ENCODE results near the gene HOMER1. TPM values are rescaled to one million over a fixed set of nuclear protein-coding genes. Genes with fewer than 3 reads are reported as not detected.

HOMER1 gene, protein sequence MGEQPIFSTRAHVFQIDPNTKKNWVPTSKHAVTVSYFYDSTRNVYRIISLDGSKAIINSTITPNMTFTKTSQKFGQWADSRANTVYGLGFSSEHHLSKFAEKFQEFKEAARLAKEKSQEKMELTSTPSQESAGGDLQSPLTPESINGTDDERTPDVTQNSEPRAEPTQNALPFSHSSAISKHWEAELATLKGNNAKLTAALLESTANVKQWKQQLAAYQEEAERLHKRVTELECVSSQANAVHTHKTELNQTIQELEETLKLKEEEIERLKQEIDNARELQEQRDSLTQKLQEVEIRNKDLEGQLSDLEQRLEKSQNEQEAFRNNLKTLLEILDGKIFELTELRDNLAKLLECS
- total RNA-seq: 1 to 10 TPM; 7.3 to 9.7 TPM

DNA sequence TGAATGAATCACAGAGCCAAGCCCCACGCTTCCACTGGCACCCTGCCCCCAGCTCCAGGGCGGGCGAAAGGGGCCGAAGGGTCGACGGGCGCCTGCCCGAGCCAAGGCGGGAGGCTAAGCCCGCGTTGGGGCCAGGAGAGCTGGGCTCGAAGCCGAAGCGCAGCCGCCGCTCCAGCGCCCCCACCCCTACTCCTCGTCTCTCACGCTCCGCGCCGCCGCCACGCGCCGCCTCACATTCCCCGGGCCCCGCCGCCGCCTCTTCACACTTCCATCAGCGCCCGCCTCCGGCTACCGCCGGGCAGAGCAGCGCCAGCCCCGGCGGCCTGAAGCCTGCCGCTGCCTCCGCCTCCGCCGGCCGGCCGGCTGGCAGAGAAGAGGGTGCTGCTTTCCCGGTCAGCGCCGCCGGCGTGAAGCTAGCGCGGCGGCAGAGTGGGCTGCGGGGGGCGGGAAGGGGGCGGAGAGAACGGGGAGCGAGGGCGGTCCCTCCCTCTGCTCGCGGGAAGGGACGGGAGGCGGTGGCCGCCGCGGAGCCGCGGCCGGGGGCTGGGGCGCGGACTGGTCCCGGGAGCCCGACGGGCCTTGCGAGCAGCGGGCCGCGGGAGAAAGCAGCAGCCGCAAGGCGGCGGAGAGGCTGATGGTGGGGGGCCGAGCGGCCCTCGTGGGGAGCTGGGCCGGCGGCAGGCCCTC lies at the start of gene HOMER1:
HOMER1 (minus strand) TSS at position 431 of the 687 bp plus-strand sequence. CDS start 1,360 bp downstream, outside the sequence.
- Mint-ChIP-seq H3K4me3 (peak within 1 kb of the TSS; percentile 93 to 97), H3K4me1 (ENCODE audit: low read depth) (peaks cover 60% of the 10 kb centered on the region), H3K27me3 (ENCODE audit: low read depth) (peaks cover 17% of the 10 kb centered on the region), H3K36me3 (ENCODE audit: insufficient read depth in 2 of 2) (peaks cover 0 to 5% of the 10 kb centered on the region in 2 donors), H3K9me3 (no peaks in the 10 kb centered on the region), H3K27ac (peak within 1 kb of the TSS; percentile 73)
- peak; percentile 80 to 81 for DNase-seq
- ATAC-seq (replicated peaks in 1 of 2): peak; percentile 71 to 73

DNA sequence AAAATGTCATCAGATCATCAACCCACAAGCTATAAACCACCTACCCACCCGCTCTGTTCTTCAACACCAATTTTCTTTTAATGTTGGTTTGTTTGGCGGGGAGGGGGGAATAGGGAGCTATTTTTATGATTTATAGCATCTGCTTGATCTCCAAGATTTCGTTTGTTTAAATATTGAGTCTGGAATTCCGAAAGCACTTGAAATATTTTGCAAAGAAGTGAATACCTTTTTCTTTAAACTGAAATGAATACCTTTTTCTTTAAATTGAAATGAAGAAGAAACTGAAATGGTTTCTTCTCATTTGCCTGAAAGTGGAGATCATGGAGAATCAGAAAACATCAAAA lies 49.3 kb upstream of the HOMER1 start:
- DNase-seq (no peak), ATAC-seq (replicated peaks in 1 of 2) (no peak)
- peaks cover 57% of the 10 kb centered on the region for H3K4me1 Mint-ChIP-seq (ENCODE audit: low read depth)
- peaks cover 5 to 8% of the 10 kb centered on the region in 2 donors for H3K9me3 Mint-ChIP-seq
- H3K36me3 Mint-ChIP-seq (ENCODE audit: insufficient read depth in 2 of 2): peaks cover 9% of the 10 kb centered on the region in 2 donors
- peaks cover 7% of the 10 kb centered on the region for H3K27me3 Mint-ChIP-seq (ENCODE audit: low read depth)
- H3K4me3 Mint-ChIP-seq: peak overlapping the region in 1 of 2 donors; percentile 70
- H3K27ac Mint-ChIP-seq: peak overlapping the region; percentile 95

DNA sequence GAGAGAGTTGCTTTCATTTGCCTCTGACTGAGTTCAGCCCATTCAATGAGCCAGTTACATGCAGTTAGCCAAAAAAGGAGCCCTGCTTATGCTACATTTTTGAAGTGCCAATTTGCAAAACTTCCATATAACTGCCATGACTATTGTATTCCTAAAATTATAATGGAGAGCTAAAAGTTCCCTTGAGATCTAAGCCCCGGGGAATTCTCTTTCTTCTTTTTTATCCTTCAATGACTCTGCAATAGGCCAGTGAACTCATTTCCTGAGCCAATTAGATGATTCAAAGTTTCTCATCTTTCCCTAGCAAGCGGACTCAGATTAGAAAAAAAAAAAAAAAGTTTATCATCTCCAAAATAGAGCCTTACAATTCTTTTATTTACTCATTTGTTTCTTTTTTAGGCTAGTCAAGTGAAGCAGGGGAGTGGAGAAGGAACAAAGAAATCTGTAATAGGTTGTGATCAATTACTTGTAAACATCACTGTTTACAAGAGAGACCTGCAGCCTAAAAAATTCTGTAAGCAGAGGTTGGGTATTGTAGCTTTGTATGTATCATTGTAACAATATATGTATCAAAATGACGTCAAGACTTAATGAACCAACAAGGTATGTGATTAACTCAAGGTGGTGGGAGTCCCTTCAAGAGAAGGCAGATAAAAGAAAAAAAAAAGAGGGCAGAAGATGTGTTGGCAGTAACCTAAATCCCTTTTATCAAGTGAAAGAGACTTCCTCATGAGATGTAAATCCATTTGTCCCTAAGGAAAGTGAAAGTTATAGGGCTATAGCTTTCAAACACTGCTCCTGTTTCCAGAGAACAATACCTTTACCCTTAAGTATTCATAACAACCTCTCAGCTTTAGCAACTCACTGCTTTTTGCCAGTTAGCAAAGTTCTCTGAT lies 48.7 kb upstream of the HOMER1 start:
- Mint-ChIP-seq H3K9me3 (peaks cover 5 to 8% of the 10 kb centered on the region in 2 donors), H3K4me3 (peak overlapping the region; percentile 23 to 70), H3K27ac (peak overlapping the region; percentile 95), H3K27me3 (ENCODE audit: low read depth) (peaks cover 7% of the 10 kb centered on the region), H3K4me1 (ENCODE audit: low read depth) (peaks cover 57% of the 10 kb centered on the region), H3K36me3 (ENCODE audit: insufficient read depth in 2 of 2) (peaks cover 9% of the 10 kb centered on the region in 2 donors)
- DNase-seq (no peak), ATAC-seq (replicated peaks in 1 of 2) (peak; percentile 8 to 17)

DNA sequence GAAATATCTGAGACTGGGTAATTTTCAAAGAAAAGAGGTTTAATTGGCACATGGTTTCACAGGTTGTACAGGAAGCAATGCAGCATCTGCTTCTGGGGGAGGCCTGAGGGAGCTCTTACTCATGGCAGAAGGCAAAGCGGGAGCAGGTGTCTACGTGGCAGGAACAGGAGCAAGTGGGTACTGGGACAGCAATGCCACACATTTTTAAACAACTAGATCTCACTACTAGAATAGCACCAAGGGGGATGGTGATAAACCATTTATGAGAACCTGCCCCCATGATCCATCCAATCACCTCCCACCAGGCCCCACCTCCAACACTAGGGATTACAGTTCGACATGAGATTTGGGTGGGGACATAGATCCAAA lies 47.6 kb upstream of the HOMER1 start:
- peaks cover 7% of the 10 kb centered on the region for H3K27me3 Mint-ChIP-seq (ENCODE audit: low read depth)
- peaks cover 9% of the 10 kb centered on the region in 2 donors for H3K36me3 Mint-ChIP-seq (ENCODE audit: insufficient read depth in 2 of 2)
- ATAC-seq (replicated peaks in 1 of 2) (peak; percentile 75), DNase-seq (peak; percentile 48 to 49)
- H3K27ac Mint-ChIP-seq: peak overlapping the region; percentile 100
- H3K4me3 Mint-ChIP-seq: peak overlapping the region; percentile 68 to 86
- peaks cover 62% of the 10 kb centered on the region for H3K4me1 Mint-ChIP-seq (ENCODE audit: low read depth)
- peaks cover 5 to 8% of the 10 kb centered on the region in 2 donors for H3K9me3 Mint-ChIP-seq

DNA sequence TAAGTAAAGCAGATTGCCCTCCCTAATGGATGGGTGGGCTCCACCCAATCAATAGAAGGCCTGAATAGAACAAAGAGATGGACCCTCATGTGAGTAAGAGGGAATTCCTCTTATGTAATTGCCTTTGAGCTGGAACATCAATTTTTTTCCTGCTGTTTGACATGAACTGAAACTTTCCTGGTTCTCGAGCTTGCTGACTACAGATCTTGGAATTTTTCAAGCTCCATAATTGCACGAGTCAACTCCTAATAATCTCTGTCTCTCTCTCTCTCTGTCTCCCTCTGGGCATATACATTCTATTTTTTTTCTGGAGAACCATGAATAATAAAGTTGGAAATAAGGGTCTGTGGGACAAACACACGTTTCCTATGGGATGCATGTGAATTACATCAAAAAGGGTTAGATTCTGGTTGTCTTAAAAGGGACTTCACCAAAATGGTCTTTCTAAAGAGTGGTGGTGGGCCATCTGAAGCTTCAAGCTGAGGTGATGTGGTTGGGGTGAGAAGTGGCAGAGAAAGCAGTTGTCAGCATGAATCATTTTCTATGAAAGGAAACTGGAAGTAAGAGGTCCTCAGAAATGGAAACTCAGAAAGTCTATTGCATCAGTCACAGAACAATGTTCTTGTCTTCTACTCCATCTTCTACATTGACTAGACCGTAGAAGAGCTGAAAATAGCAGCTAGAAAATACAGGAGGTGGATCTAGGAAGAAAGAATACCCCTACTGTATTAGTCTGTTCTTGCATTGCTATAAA lies 47.0 kb upstream of the HOMER1 start:
- H3K27ac Mint-ChIP-seq: peak overlapping the region; percentile 100
- H3K36me3 Mint-ChIP-seq (ENCODE audit: insufficient read depth in 2 of 2): peaks cover 9% of the 10 kb centered on the region in 2 donors
- peaks cover 7% of the 10 kb centered on the region for H3K27me3 Mint-ChIP-seq (ENCODE audit: low read depth)
- peak overlapping the region; percentile 68 to 86 for H3K4me3 Mint-ChIP-seq
- H3K4me1 Mint-ChIP-seq (ENCODE audit: low read depth): peaks cover 62% of the 10 kb centered on the region
- peak; percentile 41 to 65 for DNase-seq
- H3K9me3 Mint-ChIP-seq: peaks cover 5 to 8% of the 10 kb centered on the region in 2 donors
- ATAC-seq (replicated peaks in 1 of 2): peak; percentile 90 to 94

DNA sequence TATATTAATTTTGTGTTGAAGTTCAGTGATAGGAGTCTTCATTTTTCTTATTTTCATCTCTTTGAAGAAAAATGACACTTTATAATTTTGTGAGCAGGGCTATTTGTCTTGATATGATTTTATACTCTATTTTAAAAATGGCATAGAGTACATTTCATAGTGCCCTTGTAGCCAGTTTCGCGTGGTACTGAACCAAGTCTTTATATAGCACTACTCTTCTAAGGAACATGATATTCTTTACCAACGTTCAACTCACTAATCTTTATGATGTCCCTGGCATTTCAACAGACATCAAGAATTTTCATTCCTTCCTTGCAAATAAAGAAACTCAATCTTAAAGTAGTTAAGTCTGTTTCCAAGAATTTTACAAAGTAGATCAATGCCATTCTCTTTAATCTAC lies 41.5 kb upstream of the HOMER1 start:
- ATAC-seq (replicated peaks in 1 of 2): no peak
- Mint-ChIP-seq H3K4me1 (ENCODE audit: low read depth) (peaks cover 27% of the 10 kb centered on the region), H3K27ac (no peak overlapping the region), H3K36me3 (ENCODE audit: insufficient read depth in 2 of 2) (peaks cover 0 to 2% of the 10 kb centered on the region in 2 donors), H3K4me3 (no peak overlapping the region), H3K9me3 (peaks cover 5% of the 10 kb centered on the region in 2 donors), H3K27me3 (ENCODE audit: low read depth) (no peaks in the 10 kb centered on the region)
- DNase-seq: no peak

DNA sequence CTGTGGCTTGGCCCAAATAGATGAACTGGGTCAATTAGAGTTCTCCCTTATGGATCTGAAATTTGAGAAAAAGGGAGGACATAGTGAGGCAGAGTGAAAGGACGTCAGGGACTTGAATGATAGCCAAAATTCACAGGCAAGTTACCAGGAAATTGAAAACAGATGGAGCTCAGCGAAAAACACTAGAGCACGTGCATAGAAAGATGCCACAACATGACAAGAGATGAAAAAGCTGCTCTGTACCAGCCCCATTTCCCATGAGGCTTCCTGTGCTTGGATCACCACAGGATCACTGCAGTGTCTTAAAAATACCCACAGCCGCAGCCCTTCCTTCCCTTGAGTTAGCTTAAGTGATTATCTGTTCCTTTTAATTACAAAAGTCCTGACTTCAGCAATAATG lies 39.0 kb upstream of the HOMER1 start:
- Mint-ChIP-seq H3K4me3 (no peak overlapping the region), H3K36me3 (ENCODE audit: insufficient read depth in 2 of 2) (peaks cover 0 to 2% of the 10 kb centered on the region in 2 donors), H3K4me1 (ENCODE audit: low read depth) (peaks cover 15% of the 10 kb centered on the region), H3K27me3 (ENCODE audit: low read depth) (no peaks in the 10 kb centered on the region), H3K9me3 (peaks cover 2 to 5% of the 10 kb centered on the region in 2 donors), H3K27ac (no peak overlapping the region)
- ATAC-seq (replicated peaks in 1 of 2) (no peak), DNase-seq (no peak)

DNA sequence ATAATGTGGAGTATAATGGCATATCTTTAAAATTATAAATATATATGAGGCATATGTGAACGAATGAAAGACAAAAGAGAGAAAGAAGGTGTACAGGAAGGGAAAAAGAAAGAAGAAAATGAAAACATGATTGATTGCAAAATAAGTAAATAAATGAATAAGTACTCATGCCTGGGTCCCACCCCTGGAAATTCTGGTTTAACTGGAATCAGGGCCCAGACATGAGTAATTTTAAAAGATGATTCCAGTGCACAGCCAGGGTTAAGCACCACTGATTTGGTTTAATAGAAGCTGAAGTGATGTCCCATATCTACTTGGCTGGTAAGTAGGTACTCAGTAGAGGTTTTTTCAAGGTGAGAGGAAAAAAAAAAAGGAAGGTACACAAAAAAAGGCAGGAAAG lies 34.0 kb upstream of the HOMER1 start:
- DNase-seq (no peak), ATAC-seq (replicated peaks in 1 of 2) (no peak)
- H3K27me3 Mint-ChIP-seq (ENCODE audit: low read depth): no peaks in the 10 kb centered on the region
- H3K4me3 Mint-ChIP-seq: no peak overlapping the region
- peaks cover 0 to 2% of the 10 kb centered on the region in 2 donors for H3K36me3 Mint-ChIP-seq (ENCODE audit: insufficient read depth in 2 of 2)
- peaks cover 2 to 5% of the 10 kb centered on the region in 2 donors for H3K9me3 Mint-ChIP-seq
- peaks cover 4% of the 10 kb centered on the region for H3K4me1 Mint-ChIP-seq (ENCODE audit: low read depth)
- H3K27ac Mint-ChIP-seq: no peak overlapping the region

DNA sequence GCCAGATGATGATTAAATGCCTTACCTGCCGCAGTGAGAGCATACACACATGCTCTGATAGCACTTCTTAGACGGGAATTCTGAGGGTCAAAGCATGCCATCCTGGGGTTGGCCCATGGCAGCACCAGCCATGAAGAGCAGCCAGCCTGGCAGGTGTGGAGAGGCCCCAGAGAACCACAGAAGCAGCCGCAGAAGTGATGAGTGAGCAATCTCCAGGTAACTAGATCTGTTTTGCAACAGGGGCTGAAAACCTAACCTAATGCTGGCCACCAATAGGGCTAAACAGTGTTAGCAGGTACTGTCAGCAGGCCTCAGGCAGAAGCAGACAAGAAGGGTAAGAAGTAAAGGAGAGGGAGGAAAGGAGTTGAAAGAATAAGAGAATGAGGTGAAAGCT lies 33.5 kb upstream of the HOMER1 start:
- ATAC-seq (replicated peaks in 1 of 2): no peak
- Mint-ChIP-seq H3K27ac (no peak overlapping the region), H3K36me3 (ENCODE audit: insufficient read depth in 2 of 2) (peaks cover 0 to 2% of the 10 kb centered on the region in 2 donors)

DNA sequence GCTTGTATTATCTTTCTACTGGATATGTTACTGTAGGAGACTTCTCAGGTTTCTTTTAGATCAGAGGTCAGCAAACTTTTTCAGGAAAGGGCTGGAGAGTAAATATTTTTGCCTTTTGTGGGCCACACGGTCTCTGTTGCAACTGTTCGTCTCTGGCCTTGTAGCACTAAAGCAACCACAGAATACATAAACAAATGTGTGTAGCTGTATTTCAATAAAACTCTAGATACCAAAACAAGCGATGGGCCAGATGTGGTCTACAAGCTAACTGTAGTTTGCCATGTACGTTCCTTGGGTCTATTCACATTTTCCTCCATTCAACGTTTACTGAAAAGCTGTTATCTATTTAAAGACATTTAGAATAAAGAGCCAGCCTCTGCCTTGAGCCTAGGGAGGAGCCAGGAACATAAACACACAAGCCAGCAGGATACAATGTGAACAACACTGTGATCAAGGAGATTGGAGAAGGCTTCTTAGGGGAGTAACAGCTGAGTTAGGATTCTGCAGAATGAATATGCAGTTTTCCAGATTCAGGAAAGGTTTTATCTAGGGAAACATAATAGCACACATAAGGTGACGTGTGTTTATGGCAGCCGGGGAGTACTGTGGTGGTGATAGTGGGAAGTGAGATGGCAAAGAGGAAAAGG lies 33.0 kb upstream of the HOMER1 start:
- Mint-ChIP-seq H3K36me3 (ENCODE audit: insufficient read depth in 2 of 2) (peaks cover 0 to 2% of the 10 kb centered on the region in 2 donors), H3K27ac (no peak overlapping the region), H3K9me3 (peaks cover 0 to 1% of the 10 kb centered on the region in 2 donors), H3K4me1 (ENCODE audit: low read depth) (no peaks in the 10 kb centered on the region), H3K4me3 (no peak overlapping the region), H3K27me3 (ENCODE audit: low read depth) (no peaks in the 10 kb centered on the region)
- ATAC-seq (replicated peaks in 1 of 2) (no peak), DNase-seq (no peak)

More for the DNA sequence above, 33.5 kb upstream of the HOMER1 start:
- H3K4me3 Mint-ChIP-seq: no peak overlapping the region
- peaks cover 0 to 2% of the 10 kb centered on the region in 2 donors for H3K9me3 Mint-ChIP-seq
- H3K27me3 Mint-ChIP-seq (ENCODE audit: low read depth): no peaks in the 10 kb centered on the region
- DNase-seq: no peak
- no peaks in the 10 kb centered on the region for H3K4me1 Mint-ChIP-seq (ENCODE audit: low read depth)

DNA sequence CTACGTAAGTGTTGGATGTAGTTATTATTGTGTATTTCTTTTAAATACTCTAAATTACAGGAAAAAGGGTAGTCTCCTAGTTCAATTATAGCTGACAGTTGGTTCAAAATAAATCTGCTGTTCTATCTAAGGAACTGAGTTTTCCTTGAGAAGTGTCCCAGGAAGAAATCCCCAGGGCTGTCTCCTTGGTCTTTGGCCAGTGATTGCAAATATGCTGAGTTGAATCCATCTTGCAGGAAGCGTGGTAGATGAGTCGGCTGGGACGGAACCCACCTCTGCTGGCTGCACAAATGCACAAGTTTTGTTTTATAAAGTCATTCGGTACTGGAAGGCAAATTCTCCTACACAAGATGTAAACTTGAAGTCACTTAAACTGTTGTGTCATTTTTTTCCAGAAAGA lies 30.2 kb upstream of the HOMER1 start:
- DNase-seq (no peak), ATAC-seq (replicated peaks in 1 of 2) (no peak)
- no peaks in the 10 kb centered on the region for H3K36me3 Mint-ChIP-seq (ENCODE audit: insufficient read depth in 2 of 2)
- no peak overlapping the region for H3K27ac Mint-ChIP-seq
- no peak overlapping the region for H3K4me3 Mint-ChIP-seq
- H3K9me3 Mint-ChIP-seq: no peaks in the 10 kb centered on the region
- no peaks in the 10 kb centered on the region for H3K4me1 Mint-ChIP-seq (ENCODE audit: low read depth)
- no peaks in the 10 kb centered on the region for H3K27me3 Mint-ChIP-seq (ENCODE audit: low read depth)

DNA sequence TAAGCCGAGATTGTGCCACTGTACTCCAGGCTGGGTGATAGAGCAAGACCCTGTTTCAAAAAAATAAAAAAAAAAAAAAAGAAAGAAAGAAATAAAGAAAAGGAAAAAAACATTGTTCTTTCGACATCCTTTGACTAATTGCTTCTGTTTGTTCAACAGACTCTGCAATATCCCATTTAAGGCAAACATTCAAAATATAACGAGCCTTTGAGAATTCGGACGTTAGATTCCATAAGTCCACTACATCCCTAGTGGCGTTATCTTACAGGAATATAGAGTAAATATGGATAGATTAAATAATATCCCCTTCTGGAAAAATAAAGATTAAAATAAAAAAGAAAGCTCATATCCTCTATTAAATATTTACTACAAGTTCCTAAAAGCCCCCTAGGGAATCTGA lies 27.0 kb upstream of the HOMER1 start:
- H3K36me3 Mint-ChIP-seq (ENCODE audit: insufficient read depth in 2 of 2): no peaks in the 10 kb centered on the region
- no peaks in the 10 kb centered on the region for H3K9me3 Mint-ChIP-seq
- no peak overlapping the region for H3K27ac Mint-ChIP-seq
- no peaks in the 10 kb centered on the region for H3K27me3 Mint-ChIP-seq (ENCODE audit: low read depth)
- no peak for ATAC-seq (replicated peaks in 1 of 2)
- no peak for DNase-seq
- no peak overlapping the region for H3K4me3 Mint-ChIP-seq
- no peaks in the 10 kb centered on the region for H3K4me1 Mint-ChIP-seq (ENCODE audit: low read depth)

Data from activated T-cell treated with anti-CD3 and anti-CD28 coated beads, Interleukin-2, amount 50 U/mL, for 72 hours (primary cell).